GM18909 (cell line): ENCODE results near the gene ADAMTS17.
"Not testable (repeated sequence)": the region's sequence is repeated elsewhere in the genome, so short reads cannot be mapped to it uniquely, and the experiment has no call there.

ENCODE experiments used
- ATAC-seq: cut with Tn5 transposase; IDR thresholded peaks from one replicate; pipeline ENCODE4 v1.9.1; 2021; ENCODE audit warnings: mild to moderate bottlenecking; ENCODE audit not compliant: unreplicated experiment, poor library complexity

ADAMTS17 gene

GRCh38 chr15:100341239-100341749 is 481 bp downstream of the ADAMTS17 start:
- ATAC-seq: peak; percentile 10

GRCh38 chr15:100340721-100341238 is 995 bp downstream of the ADAMTS17 start:
- ATAC-seq: no peak

GRCh38 chr15:100339999-100340398 is 1.8 kb downstream of the ADAMTS17 start:
- no peak for ATAC-seq

- ATAC-seq: not testable (repeated sequence)
Observed at GRCh38 chr15:100339451-100339850, 2.3 kb downstream of the ADAMTS17 start.

- no peak for ATAC-seq
Observed at GRCh38 chr15:100338971-100339444, 2.8 kb downstream of the ADAMTS17 start.

- ATAC-seq: no peak
Observed at GRCh38 chr15:100338247-100338646, 3.5 kb downstream of the ADAMTS17 start.

GRCh38 chr15:100337096-100338044 is 4.4 kb downstream of the ADAMTS17 start:
- no peak for ATAC-seq

GRCh38 chr15:100336061-100336460 is 5.7 kb downstream of the ADAMTS17 start:
- ATAC-seq: no peak

GRCh38 chr15:100335335-100335999 is 6.3 kb downstream of the ADAMTS17 start:
- no peak for ATAC-seq

- no peak for ATAC-seq
Observed at GRCh38 chr15:100334905-100335304, 6.9 kb downstream of the ADAMTS17 start.

- no peak for ATAC-seq
Observed at GRCh38 chr15:100334456-100334855, 7.3 kb downstream of the ADAMTS17 start.

- ATAC-seq: no peak
Observed at GRCh38 chr15:100334015-100334414, 7.8 kb downstream of the ADAMTS17 start.

GRCh38 chr15:100333236-100333635 is 8.5 kb downstream of the ADAMTS17 start:
- no peak for ATAC-seq

GRCh38 chr15:100332721-100333120 is 9.1 kb downstream of the ADAMTS17 start:
- no peak for ATAC-seq

- no peak for ATAC-seq
Observed at GRCh38 chr15:100332231-100332630, 9.5 kb downstream of the ADAMTS17 start.

GRCh38 chr15:100330629-100331215 is 11.1 kb downstream of the ADAMTS17 start:
- ATAC-seq: no peak

GRCh38 chr15:100330221-100330620 is 11.6 kb downstream of the ADAMTS17 start:
- ATAC-seq: no peak

- ATAC-seq: no peak
Observed at GRCh38 chr15:100328796-100329195, 13.0 kb downstream of the ADAMTS17 start.

GRCh38 chr15:100318880-100319279 is 22.9 kb downstream of the ADAMTS17 start:
- no peak for ATAC-seq

GRCh38 chr15:100314809-100315400 is 26.9 kb downstream of the ADAMTS17 start:
- ATAC-seq: no peak
